8988T (cell line): Measurements from ENCODE around the gene ASB16.

Experiments
- DNase-seq: peaks from one replicate; pipeline ENCODE4 v3.0.0; 2011

ASB16 gene

GRCh38 chr17:44210342-44211192 lies 40.1 kb downstream of the ASB16 start:
- DNase-seq = peak; percentile 90

- no peak for DNase-seq
These were observed 41.1 kb downstream of the ASB16 start for GRCh38 chr17:44211281-44212265.

GRCh38 chr17:44212507-44213402 lies 42.3 kb downstream of the ASB16 start:
- no peak for DNase-seq

DNA sequence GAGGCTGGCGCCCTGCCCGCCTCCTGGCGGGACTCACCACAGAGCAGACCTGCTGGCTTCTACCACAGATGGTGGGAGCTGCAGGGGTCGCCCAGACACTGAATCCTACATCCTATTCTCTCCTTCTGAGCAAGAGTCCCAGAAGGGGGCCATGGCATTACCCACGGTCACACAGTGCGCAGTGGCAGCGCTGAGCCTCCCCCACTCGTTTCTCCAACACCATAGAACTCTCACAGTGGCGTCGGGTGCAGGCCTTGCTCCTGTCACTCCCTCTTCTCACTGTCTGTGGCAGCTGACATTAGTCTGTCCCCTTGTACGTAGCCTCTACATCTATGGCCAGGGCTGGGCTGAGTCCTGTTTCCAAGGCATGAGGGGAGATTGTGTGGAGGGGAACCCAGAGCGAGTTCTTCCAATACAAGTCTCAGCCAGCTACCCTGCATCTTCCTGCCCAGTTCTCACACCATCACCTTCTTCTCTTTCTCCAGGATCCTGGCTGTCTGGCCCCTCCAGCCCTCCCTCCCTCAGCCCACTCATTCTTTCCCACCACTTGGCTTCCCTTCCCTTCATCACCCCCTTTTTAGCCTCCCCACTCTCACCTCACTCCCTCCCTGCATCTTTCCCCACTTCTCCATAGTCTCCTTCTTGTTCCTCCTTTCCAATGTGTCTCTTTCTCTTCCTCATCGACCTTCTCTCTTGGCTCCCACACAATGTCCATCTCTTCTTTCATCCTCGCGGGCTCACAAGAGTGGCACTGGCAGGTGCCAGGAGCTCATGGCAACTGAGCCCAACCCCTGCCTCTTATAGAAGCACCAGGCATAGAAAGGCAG lies 43.1 kb downstream of the ASB16 start:
- no peak for DNase-seq

DNA sequence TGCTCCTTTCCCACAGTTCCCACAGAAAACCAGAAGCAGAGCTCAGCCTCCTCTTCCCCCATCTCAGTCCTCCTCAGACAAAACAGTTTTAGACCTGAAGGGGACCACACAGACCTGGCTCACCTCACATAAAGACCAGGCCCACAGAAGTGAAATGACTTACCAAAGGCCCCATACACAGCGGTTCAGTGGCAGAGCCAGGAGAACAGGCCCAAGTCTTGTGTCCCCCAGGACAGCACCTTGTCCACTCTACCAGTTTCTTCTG lies 43.7 kb downstream of the ASB16 start:
- DNase-seq = no peak

- DNase-seq = no peak
These were observed 44.4 kb downstream of the ASB16 start for GRCh38 chr17:44214896-44215295.

DNA sequence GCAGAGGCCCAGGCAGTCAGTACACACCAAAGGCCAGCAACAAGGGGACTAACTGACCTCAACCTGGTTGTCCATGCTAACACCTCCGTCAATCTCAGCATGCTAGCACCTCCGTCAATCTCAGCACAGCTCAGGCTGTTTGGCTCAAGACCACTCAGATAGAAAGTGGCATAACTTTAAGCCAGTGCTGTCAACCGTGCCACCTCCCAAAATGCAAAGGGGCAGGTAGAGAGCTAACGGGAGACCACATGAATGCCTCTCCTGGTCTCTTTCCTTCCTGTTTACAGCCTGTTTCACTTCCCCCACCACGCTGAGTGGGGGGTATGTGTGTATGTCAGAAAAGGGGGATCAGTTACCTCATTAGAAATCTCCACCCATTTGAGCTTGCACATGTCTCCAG lies 45.7 kb downstream of the ASB16 start:
- DNase-seq = no peak

- DNase-seq = no peak
These were observed 46.2 kb downstream of the ASB16 start for GRCh38 chr17:44216694-44217093.

DNA sequence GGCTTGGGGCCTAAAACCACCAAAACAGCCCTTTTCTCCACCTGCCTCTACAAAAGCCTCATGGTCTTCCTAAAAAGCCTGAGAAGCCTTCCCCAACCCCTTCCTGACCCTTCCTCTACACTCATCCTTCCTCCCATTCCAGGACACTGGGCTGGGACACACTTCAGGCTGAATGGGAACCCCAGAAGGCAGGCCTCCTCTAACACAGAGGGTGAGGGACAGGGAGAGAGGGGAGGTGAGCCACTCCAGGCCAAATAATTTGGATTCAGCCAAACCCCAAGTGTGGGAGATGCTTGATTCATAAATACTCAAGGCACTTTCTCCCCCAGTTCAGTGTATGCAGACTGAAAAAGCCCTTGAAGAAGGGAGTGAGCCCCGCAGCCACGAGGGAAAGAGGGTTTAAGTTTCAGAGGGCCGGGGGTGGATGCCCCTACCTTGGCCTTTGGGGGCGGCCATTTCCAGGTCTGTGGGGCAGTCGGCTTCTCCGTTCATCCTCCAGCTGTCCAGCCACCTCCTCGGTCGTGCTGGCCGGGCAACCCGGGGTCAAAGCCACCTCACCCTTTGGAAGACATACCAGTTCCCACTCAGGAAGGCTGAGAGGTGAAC lies 47.3 kb downstream of the ASB16 start:
- no peak for DNase-seq

DNA sequence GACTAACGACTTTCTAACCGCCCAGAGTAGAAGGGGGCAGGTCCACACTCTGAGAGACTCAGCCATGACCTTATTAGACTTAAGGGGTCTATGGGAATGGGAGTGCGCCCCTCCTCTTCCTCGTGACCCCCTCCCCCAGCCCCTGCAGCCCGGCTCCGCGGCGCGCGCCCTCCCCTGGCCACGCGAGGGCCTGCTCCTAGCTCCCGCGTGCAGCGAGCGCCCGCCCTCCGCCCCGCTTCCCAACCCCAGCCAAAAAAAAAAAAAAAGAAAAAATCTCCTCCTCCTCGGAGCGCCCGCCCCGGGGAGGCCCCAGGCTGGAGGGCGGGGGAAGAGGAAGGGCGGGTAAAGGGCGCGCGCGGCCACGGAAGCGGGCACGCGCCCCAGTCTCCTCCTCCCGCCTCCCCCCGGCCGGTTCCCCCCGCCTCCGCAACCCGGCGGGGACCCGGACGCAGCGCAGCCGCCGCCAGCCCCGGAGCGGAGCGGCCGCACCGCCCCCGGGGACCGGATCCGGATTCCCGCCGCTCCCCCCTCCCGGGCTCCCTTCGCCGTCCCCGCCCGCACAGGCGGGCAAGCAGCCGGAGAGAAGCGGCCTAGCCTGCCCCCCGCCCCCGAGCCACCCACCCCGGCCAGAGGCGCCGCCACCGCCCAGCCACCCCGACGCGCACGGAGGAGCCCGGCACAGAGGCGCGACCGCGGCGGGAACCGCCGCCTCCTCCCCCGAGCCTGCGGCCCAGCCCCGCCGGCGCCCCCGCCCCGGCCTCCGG lies 48.0 kb downstream of the ASB16 start:
- peak; percentile 76 for DNase-seq

DNA sequence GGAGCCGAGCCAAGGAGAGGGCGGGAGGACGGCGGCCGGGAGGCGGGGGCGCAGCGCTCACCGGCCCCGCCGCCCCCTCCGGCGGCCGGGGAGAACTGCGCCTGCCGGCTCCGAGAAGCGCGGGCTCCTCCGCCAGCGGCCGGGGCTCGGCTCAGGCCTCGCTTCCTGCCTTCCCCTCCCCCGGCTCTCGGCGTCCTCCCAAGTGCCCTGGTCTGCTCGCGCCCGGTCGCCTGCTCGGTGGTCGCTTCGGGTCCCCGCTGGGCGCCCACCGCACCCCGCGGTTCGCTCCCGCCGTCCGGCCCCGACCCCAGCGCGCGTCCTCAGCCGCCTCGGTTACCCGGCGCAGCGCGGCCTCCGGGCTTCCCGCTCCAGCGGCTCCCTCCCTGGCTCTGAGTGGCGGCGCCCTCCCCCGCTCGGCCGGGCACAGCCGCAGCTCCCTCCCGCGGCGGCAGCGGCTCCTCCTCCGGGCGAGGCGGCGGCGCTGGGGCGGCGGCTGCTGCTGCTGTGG lies 48.7 kb downstream of the ASB16 start:
- peak; percentile 57 for DNase-seq

DNA sequence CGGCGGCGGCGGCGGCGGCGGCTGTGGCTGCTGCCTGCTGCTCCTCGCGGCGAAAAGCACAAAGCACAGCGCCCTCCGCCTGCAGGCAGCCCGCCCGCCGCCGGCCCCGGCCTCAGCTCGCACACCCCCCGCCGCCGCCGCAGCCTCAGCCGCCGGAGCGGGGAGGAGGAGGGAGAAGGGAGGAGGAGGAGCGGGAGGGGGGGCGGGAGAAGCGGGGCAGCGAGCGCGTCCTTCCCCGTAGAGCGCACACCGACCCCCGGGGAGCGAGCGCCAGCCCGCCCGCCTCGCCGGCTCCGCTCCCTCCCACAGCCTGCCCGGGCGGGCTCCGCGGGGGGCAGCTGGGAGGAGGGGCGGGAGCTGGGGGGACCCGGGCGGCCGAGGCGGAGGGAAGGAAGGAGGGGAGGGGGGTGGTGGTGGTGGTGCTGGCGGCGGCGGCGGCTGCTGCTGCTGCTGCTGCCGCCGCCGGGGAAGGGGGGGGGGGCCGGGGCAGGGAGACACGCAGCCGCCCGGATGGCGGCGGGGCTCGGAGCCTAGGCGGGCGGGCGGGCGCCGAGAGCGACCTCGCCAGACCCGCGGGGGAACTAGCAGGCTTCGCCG lies 49.2 kb downstream of the ASB16 start, which contains the start of gene UBTF:
TSS of gene UBTF (minus strand) at position 60 of the 597 bp plus-strand sequence. CDS start 1,446 bp downstream, outside the sequence.
- DNase-seq = no peak

DNA sequence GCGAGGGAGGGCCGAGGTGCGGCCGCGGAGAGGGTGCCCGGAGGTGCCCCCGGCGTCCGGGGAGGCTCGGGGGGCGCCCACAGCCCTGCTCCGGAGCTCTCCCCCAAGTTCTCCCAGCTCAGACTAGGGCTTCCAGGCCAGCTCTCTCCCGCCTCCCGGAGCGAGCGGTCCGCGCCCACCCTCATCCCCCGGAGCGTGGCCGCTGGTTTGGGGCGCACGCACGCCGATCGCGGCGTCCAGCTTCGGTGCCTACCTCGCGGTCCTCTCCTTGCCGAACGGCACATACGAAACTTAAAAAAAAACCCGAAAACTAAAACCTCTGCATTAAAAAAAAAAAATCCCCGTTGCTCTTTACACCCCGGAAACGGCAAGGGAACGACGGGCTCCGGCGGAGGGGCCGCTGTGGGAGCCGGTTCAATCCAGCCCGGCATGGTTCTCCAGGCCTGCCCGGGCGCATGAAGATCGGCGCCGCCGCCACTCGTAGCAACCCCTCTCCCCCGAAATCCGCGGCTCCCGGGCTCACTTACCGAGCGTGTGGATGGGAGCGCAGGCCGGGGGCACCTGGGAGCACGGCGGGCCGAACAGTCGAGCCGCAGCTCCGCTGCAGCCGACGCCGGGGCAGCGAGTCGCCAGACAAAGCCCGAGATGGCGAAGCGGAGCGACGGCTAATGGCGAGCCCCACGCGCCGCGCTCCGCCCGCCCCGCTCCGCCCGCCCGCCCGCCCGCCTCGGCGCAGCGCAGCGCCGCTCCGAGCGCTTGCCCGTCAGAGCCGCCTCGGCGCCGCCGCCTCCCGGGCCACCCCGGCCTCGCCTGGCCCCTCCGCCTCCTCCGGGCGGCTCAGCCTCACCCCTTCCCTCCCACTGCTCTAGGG lies 49.9 kb downstream of the ASB16 start:
- no peak for DNase-seq

DNA sequence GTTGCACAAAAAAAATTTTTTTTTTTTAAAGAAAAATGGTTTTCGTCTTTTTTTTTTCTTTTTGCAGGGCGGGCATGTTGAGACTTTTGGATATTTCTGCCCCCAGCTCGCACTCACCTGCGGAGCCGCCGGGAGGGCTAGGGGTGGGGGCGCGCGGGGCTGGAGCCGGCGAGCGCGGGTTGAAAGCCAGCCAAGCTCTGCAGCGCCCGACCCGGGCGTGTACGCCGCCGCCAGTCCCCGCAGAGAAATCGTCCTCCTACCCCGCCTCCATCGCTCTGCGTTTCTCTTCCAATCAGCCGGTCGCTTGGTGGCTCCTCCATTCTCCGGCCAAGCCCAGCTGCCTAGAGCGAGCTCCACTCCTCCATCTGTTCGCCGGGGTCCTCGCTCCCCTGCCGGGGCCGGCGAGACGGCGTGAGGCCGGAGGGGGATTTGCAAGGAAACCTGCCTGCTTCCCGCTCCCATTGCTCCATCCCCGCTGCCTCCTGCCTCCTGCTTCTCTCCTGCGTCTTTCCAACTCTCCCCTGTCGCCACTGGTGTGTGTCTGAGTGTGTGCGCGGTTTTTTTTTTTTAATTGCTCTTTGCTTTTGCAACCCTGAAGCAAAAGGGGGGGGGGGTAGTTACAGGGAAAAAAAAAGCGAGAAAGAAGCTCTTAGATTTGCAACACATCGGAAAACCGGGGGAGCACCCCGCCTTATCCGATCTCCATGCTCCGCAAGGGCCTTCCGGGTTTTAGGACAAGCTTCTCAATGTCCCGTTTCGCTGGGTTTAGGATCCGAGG lies 50.8 kb downstream of the ASB16 start:
- no peak for DNase-seq

- no peak for DNase-seq
These were observed 51.3 kb downstream of the ASB16 start for GRCh38 chr17:44221862-44222111.

DNA sequence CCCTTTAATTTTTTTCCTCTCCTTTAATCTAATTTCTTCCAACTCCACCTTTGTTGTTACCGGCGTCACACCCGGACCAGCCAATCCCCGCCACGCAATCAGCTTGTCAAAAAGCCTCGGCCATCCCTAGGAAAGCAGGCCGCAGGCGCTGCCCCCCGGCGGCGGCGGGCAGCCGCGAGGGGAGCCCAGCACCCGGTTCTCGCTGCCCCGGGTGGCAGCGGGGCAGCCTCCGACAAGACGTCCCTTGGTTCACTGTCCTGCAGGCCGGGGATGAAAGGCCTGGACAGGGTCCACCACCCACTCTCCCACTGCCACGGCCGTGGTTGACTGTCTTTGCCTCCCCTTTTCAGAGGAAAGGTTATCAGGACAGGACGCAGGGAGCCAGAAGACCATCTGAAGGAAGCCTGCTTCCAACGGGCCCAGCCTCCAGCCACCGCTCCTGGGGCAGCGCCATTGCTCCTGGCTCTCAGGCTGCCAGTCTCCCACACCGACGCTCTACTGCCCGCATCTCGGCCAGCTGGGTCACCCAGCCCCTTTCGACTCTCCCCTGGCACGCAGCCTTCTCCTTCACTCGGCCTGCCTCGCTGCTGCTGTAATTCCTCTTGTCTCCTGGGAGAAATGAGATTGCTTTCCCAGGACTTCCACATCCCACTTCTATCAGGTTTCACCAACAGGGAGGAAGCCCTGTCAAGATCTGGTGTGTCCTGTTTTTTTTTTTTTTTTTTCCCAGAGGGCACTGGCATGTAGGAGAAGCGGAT lies 51.8 kb downstream of the ASB16 start:
- DNase-seq = peak; percentile 69

DNA sequence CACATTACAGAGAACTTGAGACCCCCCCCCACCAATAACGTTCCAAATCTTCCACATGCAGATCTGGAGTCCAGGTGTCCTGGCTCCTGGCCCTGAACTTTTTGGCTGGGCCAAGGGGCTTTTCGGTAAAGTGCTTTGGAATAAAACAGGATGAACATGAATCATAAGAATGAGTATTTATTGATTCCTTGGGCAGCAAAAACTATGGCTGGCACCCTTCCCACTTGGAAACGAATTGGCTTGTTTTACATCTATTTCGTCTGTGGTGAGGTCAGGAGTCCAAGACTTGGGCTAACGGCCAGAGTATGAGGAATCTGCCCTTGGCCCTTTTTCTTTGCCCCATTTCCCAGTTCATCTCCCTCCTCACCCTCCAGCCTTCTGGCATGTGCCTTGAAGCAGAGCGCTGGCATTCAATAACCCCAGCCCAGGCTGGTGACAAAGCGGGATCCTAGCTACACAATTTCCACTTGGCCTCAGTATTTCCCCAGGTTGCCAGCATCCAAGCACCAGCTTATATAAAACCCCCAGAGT lies 53.1 kb downstream of the ASB16 start:
- no peak for DNase-seq
